HCT116 (cell line): Measurements from ENCODE around the gene NFS1. TPM values are rescaled to one million over a fixed set of nuclear protein-coding genes. Genes with fewer than 3 reads are reported as not detected.

Source experiments
- ATAC-seq: fragments of 200-7000 bp; cut with Tn5 transposase; 2 replicates; pipeline ENCODE4 v1.9.1; 2020; ENCODE audit warnings: mild to moderate bottlenecking, moderate library complexity
- BruUV-seq: library from RNA; stranded (reverse); fragments of 400-500 nt; replicated peaks from 2 replicates; lab custom pipeline; 2021; lab: Mats Ljungman, UMichigan
- CTCF ChIA-PET: fragments of 300-600 bp; sonication (Branson Sonifier 250); formaldehyde crosslinking; loops from one replicate; lab custom pipeline; 2021; ENCODE audit warnings: antibody characterized with exemption; lab: Charles Lee
- POLR2A ChIA-PET: fragments of 300-600, 350-600 bp; sonication (Branson Sonifier 250); formaldehyde crosslinking; loops from one replicate; lab custom pipeline; 2021; ENCODE audit warnings: antibody characterized with exemption; lab: Charles Lee
- RAD21 ChIA-PET, 2 experiments: fragments of 300-600 bp; sonication (Branson Sonifier 250); formaldehyde crosslinking; loops; one replicate each; lab custom pipeline; 2023; ENCODE audit warnings: low total read pairs in 2 of 2; ENCODE audit not compliant: uncharacterized antibody in 2 of 2, unreplicated experiment in 2 of 2, low non-redundant PET in 1 of 2; lab: Charles Lee
- DNase-seq: peaks from one replicate; pipeline ENCODE4 v3.0.0-alpha.2; 2010; ENCODE audit warnings: low read depth, low spot score
- H2AFZ ChIP-seq: fragments of 200-600 bp; shearing (Covaris generic), sonication (generic); 2 replicates; pipeline ENCODE4 v1.6.1; 2017; ENCODE audit warnings: low read depth, mixed run types, mixed read lengths, antibody characterized with exemption, low read length; ENCODE audit not compliant: poor library complexity, severe bottlenecking
- H3K27ac ChIP-seq: 2 replicates; pipeline ENCODE4 v1.5.1; 2012; ENCODE audit warnings: low read depth, low read length
- H3K27me3 ChIP-seq: fragments of 200-600 bp; sonication (generic); 2 replicates; pipeline ENCODE4 v1.6.1; 2016; ENCODE audit warnings: mixed run types, low read length, mixed read lengths; ENCODE audit not compliant: insufficient read depth
- H3K36me3 ChIP-seq, 2 experiments: fragments of 200-500 bp in 1 of 2; fragments of 200-600 bp in 1 of 2; sonication (Bioruptor generic) in 1 of 2; sonication (generic) in 1 of 2; 2 replicates each; pipeline versions ENCODE4 v1.5.1 to v1.6.1; 2014 to 2016; ENCODE audit warnings: low read length in 2 of 2, inconsistent platforms in 1 of 2, mixed read lengths in 1 of 2, mixed run types in 1 of 2; ENCODE audit not compliant: insufficient read depth in 2 of 2, control insufficient read depth in 1 of 2
- H3K4me1 ChIP-seq, 2 experiments: fragments of 200-600 bp in 1 of 2; sonication (generic) in 1 of 2; 2 replicates each; pipeline versions ENCODE4 v1.5.1 to v1.6.1; 2012 to 2017; ENCODE audit warnings: low read length in 2 of 2, inconsistent platforms in 1 of 2, mild to moderate bottlenecking in 1 of 2, mixed read lengths in 1 of 2, mixed run types in 1 of 2, moderate library complexity in 1 of 2; ENCODE audit not compliant: insufficient read depth in 2 of 2, control insufficient read depth in 1 of 2
- H3K4me2 ChIP-seq: fragments of 200-600 bp; sonication (generic); 2 replicates; pipeline ENCODE4 v1.6.1; 2017; ENCODE audit warnings: mixed run types, low read length, mixed read lengths
- H3K4me3 ChIP-seq, 2 experiments: fragments of 200-600 bp in 1 of 2; sonication (generic) in 1 of 2; replicated peaks in 1 of 2; 2 replicates each; pipeline ENCODE4 v1.5.1; 2011 to 2016; ENCODE audit warnings: low read length in 2 of 2, control low read depth in 1 of 2, low read depth in 1 of 2, mild to moderate bottlenecking in 1 of 2, mixed read lengths in 1 of 2, mixed run types in 1 of 2
- H3K79me2 ChIP-seq: fragments of 200-600 bp; sonication (generic); 2 replicates; pipeline ENCODE4 v1.6.1; 2017; ENCODE audit warnings: mild to moderate bottlenecking, mixed run types, low read length, moderate library complexity, mixed read lengths; ENCODE audit not compliant: insufficient read depth
- H3K9ac ChIP-seq: fragments of 200-600 bp; sonication (generic); 2 replicates; pipeline ENCODE4 v1.6.1; 2016; ENCODE audit warnings: low read length, mixed read lengths
- H3K9me2 ChIP-seq: fragments of 200-600 bp; sonication (generic), shearing (Covaris generic); 2 replicates; pipeline ENCODE4 v1.6.1; 2017; ENCODE audit warnings: mixed run types, mild to moderate bottlenecking, moderate library complexity; ENCODE audit not compliant: insufficient read depth
- H3K9me3 ChIP-seq, 2 experiments: fragments of 200-500 bp in 1 of 2; fragments of 200-600 bp in 1 of 2; sonication (Bioruptor generic) in 1 of 2; sonication (generic) in 1 of 2; 2 replicates each; pipeline ENCODE4 v1.6.1; 2014 to 2017; ENCODE audit warnings: low read length in 2 of 2, mixed read lengths in 2 of 2, inconsistent platforms in 1 of 2, low read depth in 1 of 2, mild to moderate bottlenecking in 1 of 2, mixed run types in 1 of 2, moderate library complexity in 1 of 2; ENCODE audit not compliant: control insufficient read depth in 1 of 2, insufficient read depth in 1 of 2
- H4K20me1 ChIP-seq: fragments of 200-600 bp; sonication (generic), shearing (Covaris generic); 2 replicates; pipeline ENCODE4 v1.6.1; 2017; ENCODE audit warnings: mixed run types, mild to moderate bottlenecking, moderate library complexity; ENCODE audit not compliant: insufficient read depth
- ATF3 ChIP-seq: IDR thresholded peaks from 2 replicates; pipeline ENCODE4 v1.6.1; 2012
- MAX ChIP-seq: IDR thresholded peaks from 2 replicates; pipeline ENCODE4 v1.6.1; 2012
- SIN3A ChIP-seq: IDR thresholded peaks from 2 replicates; pipeline ENCODE4 v1.6.1; 2012; ENCODE audit warnings: low read depth
- TCF7L2 ChIP-seq: IDR thresholded peaks from 2 replicates; pipeline ENCODE4 v1.7.0; 2011; ENCODE audit warnings: borderline replicate concordance, inconsistent platforms; ENCODE audit not compliant: insufficient read depth, insufficient read length; ENCODE audit errors: extremely low read depth
- intact Hi-C: fragments of 100-400 bp; cut with micrococcal nuclease; formaldehyde crosslinking; loops from 2 replicates; pipeline ENCODE4 v1.10.0; 2022
- total RNA-seq: library from RNA; stranded (reverse); gene quantifications from one replicate; pipeline ENCODE4 v1.2.1, GENCODE V29; 2021; ENCODE audit not compliant: unreplicated experiment

Gene NFS1
- total RNA-seq, 1 experiment from 2014 or later = 33.9 TPM

- Histone ChIP-seq H3K9ac (no peak overlapping the region), H3K9me3 (no peaks in the 10 kb centered on the region), H2AFZ (no peak overlapping the region), H3K4me2 (no peak overlapping the region), H3K27me3 (no peaks in the 10 kb centered on the region), H3K79me2 (peaks cover 28% of the 10 kb centered on the region), H3K27ac (no peak overlapping the region), H4K20me1 (no peaks in the 10 kb centered on the region), H3K9me2 (no peaks in the 10 kb centered on the region), H3K4me3 (no peak overlapping the region), H3K36me3 (peaks cover 7% of the 10 kb centered on the region in 2 experiments; a peak in 3 of 4 replicates), H3K4me1 (peaks cover 10 to 18% of the 10 kb centered on the region in 2 experiments)
- no TSS peak for BruUV-seq
- ATAC-seq (no peak), DNase-seq (no peak)
- ChIA-PET CTCF (no interaction called here), POLR2A (no interaction called here), RAD21 (no interaction called here)
- intact Hi-C loops = no loop called here
- TF ChIP-seq MAX = no peak
Observed at GRCh38 chr20:35695245-35695749, 3.9 kb downstream of the NFS1 start.

- H3K27me3 ChIP-seq = no peaks in the 10 kb centered on the region
- H3K4me1 ChIP-seq = no peaks in the 10 kb centered on the region
- intact Hi-C loops = no loop called here
- no peak overlapping the region for H3K27ac ChIP-seq
- TF ChIP-seq SIN3A = no peak
- no peak for TF ChIP-seq ATF3
- TF ChIP-seq TCF7L2 = no peak
- CTCF ChIA-PET = interaction anchor here (0.6 kb wide), 1 partner anchor 85 kb away, joined by 3 read pairs; no protein-coding TSS in a partner anchor
- no peak overlapping the region for H3K9ac ChIP-seq
- H3K4me3 ChIP-seq = no peak overlapping the region
- POLR2A ChIA-PET = interaction anchor here (0.7 kb wide), 1 partner anchor 52 kb away, joined by 3 read pairs; no protein-coding TSS in a partner anchor
- H3K4me2 ChIP-seq = no peak overlapping the region
- H4K20me1 ChIP-seq = no peaks in the 10 kb centered on the region
- BruUV-seq = no TSS peak
- no peak overlapping the region for H2AFZ ChIP-seq
- peaks cover 8 to 21% of the 10 kb centered on the region in 2 experiments; a peak in 3 of 4 replicates for H3K36me3 ChIP-seq
- no peaks in the 10 kb centered on the region for H3K9me3 ChIP-seq
- RAD21 ChIA-PET = no interaction called here
- DNase-seq (no peak), ATAC-seq (no peak)
- H3K79me2 ChIP-seq = no peaks in the 10 kb centered on the region
- H3K9me2 ChIP-seq = no peaks in the 10 kb centered on the region
Observed at GRCh38 chr20:35690265-35690664, 8.9 kb downstream of the NFS1 start.
